ENCODE measurements around the gene TNFRSF6B. TPM values are rescaled to one million over a fixed set of nuclear protein-coding genes. Genes with fewer than 3 reads are reported as not detected.
A peak's percentile ranks its signal among the peaks of the same experiment; 100 is the strongest.

Gene TNFRSF6B
- total RNA-seq, 2 donors from 2014 or later = not detected

DNA sequence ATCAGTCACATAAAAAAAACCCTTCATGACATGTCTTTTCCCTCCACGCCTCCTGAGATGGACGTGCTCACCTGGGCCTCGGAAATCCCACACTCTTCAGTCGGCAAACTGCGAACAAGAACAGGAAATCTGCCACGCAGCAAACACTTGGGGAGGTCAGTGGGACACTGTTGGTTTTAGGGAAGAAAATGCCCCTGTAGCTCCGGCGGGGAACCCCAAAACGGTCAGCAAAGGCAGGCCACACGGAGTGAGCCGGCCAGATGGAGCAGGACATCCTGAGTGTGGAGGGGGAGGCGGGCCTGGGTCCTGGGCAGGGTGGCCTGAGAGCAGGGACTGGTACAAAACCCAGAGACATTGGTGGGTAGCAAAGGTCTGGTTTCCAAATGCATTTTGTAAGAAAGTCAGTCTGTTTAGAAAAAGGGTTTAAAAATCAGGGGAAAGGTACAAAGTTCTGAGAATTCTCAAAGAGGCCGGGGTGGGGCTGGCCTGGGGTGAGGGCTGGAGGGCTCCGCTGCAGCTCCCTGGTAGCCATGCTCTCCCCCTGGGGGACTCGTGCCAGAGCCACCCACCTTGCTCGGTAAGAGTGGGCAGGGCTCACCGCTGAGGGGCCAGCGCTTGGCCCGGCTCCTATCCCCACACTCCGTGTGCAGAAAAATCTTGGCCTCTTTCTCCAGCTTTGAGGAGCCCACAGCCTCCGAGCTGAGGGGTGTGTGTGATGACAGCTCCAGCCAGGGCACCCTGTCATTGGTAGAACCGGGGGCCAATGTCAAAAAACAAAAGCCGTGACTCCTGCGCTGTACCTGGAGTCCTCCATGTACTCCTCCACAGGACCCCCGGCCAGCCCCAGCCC, 48.3 kb downstream of the TNFRSF6B start:
- Mint-ChIP-seq H3K9me3 (no peaks in the 10 kb centered on the region), H3K4me3 (no peak overlapping the region)
- no peak for DNase-seq

DNA sequence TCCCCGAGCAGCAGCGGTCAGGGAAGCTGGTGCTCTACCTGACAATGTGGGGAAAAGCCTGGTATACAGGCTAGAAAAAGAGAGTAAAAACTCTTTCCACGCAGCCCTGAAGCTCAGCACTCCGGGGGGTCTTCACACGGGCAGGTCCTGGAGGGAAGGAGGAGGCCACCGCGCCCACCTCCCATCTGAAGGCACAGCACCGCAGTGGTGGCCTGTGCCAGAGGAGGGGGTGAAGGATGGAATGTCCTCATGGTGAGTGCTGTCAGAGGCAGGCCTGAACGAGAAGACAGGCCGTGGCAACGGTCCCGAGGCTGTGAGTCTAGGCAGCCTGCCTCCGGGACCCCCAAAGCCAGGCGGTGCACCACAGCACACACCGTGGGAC, 49.0 kb downstream of the TNFRSF6B start:
- Mint-ChIP-seq H3K4me3 (no peak overlapping the region), H3K4me1 (no peaks in the 10 kb centered on the region), H3K9me3 (no peaks in the 10 kb centered on the region), H3K36me3 (ENCODE audit: low read depth) (peaks cover 14% of the 10 kb centered on the region), H3K27ac (no peak overlapping the region), H3K27me3 (ENCODE audit: insufficient read depth) (no peaks in the 10 kb centered on the region)
- Histone ChIP-seq H3K27me3 (ENCODE audit: control insufficient read depth, insufficient read depth, low read length, poor library complexity, severe bottlenecking) (no peaks in the 10 kb centered on the region), H3K36me3 (ENCODE audit: control insufficient read depth, insufficient read depth, low read length) (peaks cover 29% of the 10 kb centered on the region), H3K4me3 (ENCODE audit: low read length) (no peak overlapping the region), H3K9ac (ENCODE audit: extremely low read depth, low read length, poor library complexity, severe bottlenecking) (no peak overlapping the region), H3K4me1 (ENCODE audit: control insufficient read depth, insufficient read depth, low read length) (peaks cover 8% of the 10 kb centered on the region), H3K9me3 (ENCODE audit: control insufficient read depth, low read length) (no peaks in the 10 kb centered on the region), H3K27ac (ENCODE audit: low read depth, low read length) (peak overlapping the region; percentile 41)
- DNase-seq = peak; percentile 49
- TF ChIP-seq, protein P1, sequence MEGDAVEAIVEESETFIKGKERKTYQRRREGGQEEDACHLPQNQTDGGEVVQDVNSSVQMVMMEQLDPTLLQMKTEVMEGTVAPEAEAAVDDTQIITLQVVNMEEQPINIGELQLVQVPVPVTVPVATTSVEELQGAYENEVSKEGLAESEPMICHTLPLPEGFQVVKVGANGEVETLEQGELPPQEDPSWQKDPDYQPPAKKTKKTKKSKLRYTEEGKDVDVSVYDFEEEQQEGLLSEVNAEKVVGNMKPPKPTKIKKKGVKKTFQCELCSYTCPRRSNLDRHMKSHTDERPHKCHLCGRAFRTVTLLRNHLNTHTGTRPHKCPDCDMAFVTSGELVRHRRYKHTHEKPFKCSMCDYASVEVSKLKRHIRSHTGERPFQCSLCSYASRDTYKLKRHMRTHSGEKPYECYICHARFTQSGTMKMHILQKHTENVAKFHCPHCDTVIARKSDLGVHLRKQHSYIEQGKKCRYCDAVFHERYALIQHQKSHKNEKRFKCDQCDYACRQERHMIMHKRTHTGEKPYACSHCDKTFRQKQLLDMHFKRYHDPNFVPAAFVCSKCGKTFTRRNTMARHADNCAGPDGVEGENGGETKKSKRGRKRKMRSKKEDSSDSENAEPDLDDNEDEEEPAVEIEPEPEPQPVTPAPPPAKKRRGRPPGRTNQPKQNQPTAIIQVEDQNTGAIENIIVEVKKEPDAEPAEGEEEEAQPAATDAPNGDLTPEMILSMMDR (conservative IDR thresholded peaks at IDR 0.05) = no peak
- 85 to 87% methylated on average over 9 to 15 of the region's 15 CpGs for WGBS, 2 experiments (ENCODE audit: insufficient coverage in 1 of 2, insufficient read length in 1 of 2)

More for the DNA sequence above, 48.3 kb downstream of the TNFRSF6B start:
- Histone ChIP-seq H3K9me3 (ENCODE audit: control insufficient read depth, low read length) (no peaks in the 10 kb centered on the region), H3K36me3 (ENCODE audit: control insufficient read depth, insufficient read depth, low read length) (peaks cover 29% of the 10 kb centered on the region), H3K27me3 (ENCODE audit: control insufficient read depth, insufficient read depth, low read length, poor library complexity, severe bottlenecking) (no peaks in the 10 kb centered on the region), H3K4me1 (ENCODE audit: control insufficient read depth, insufficient read depth, low read length) (peaks cover 8% of the 10 kb centered on the region), H3K9ac (ENCODE audit: extremely low read depth, low read length, poor library complexity, severe bottlenecking) (no peak overlapping the region), H3K4me3 (ENCODE audit: low read length) (no peak overlapping the region), H3K27ac (ENCODE audit: low read depth, low read length) (no peak overlapping the region)
- Mint-ChIP-seq H3K36me3 (ENCODE audit: low read depth) (peaks cover 14% of the 10 kb centered on the region), H3K27me3 (ENCODE audit: insufficient read depth) (no peaks in the 10 kb centered on the region), H3K27ac (no peak overlapping the region), H3K4me1 (no peaks in the 10 kb centered on the region)
- TF ChIP-seq, protein P1 (conservative IDR thresholded peaks at IDR 0.05) = no peak
- 92% methylated on average over 14 to 25 of the region's 25 CpGs for WGBS, 2 experiments (ENCODE audit: insufficient coverage in 1 of 2, insufficient read length in 1 of 2)

DNA sequence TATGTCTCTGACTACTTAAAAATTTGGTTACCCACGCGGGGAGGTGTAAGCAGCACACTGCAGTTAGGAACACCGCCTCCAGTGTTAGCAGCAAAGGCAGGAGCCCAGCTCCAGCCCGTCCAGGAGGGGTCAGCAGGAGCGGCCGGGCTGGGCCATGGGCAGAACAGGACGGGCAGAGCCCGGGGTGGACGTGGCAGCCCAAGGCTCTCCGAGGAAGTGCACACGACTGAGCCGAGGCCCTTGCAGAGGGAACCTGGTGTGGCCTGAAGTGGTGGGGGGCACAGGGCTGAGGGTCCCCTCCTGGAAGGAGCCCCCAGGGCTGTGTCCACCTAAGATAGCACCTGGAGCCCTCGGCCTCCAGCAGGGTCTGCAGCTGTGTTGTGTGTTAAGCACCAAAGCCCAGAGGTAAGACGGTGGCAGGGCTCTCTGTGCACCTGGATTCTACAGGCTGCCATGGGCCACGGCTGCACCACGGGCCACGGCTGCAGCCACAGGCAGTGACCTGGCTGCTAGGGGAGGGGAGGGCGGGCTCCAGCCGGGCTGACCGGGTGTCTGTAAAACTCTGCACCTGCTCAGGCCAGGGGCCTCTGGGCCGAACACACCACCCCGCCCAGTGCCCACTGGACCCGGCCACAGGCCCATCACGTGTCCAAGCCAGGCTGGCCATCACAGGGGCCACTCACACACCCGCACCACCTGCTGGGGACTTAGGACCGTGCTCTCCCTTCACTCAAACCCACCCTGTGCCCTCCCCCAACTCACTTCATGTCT, 49.7 kb downstream of the TNFRSF6B start:
- H3K27ac Mint-ChIP-seq = no peak overlapping the region
- TF ChIP-seq, protein P1 (conservative IDR thresholded peaks at IDR 0.05) = no peak
- no peaks in the 10 kb centered on the region for H3K27me3 Mint-ChIP-seq (ENCODE audit: insufficient read depth)
- peak; percentile 43 for DNase-seq
- no peak overlapping the region for H3K9ac ChIP-seq (ENCODE audit: extremely low read depth, low read length, poor library complexity, severe bottlenecking)
- H3K9me3 ChIP-seq (ENCODE audit: control insufficient read depth, low read length) = no peaks in the 10 kb centered on the region
- H3K36me3 ChIP-seq (ENCODE audit: control insufficient read depth, insufficient read depth, low read length) = peaks cover 29% of the 10 kb centered on the region
- no peak overlapping the region for H3K4me3 ChIP-seq (ENCODE audit: low read length)
- no peaks in the 10 kb centered on the region for H3K27me3 ChIP-seq (ENCODE audit: control insufficient read depth, insufficient read depth, low read length, poor library complexity, severe bottlenecking)
- peaks cover 14% of the 10 kb centered on the region for H3K36me3 Mint-ChIP-seq (ENCODE audit: low read depth)
- no peak overlapping the region for H3K4me3 Mint-ChIP-seq
- no peaks in the 10 kb centered on the region for H3K9me3 Mint-ChIP-seq
- peaks cover 7% of the 10 kb centered on the region for H3K4me1 ChIP-seq (ENCODE audit: control insufficient read depth, insufficient read depth, low read length)
- no peak overlapping the region for H3K27ac ChIP-seq (ENCODE audit: low read depth, low read length)
- H3K4me1 Mint-ChIP-seq = peaks cover 2% of the 10 kb centered on the region
- 95 to 96% methylated on average over 18 to 26 of the region's 26 CpGs for whole genome bisulfite sequencing, 2 experiments (ENCODE audit: insufficient coverage in 1 of 2, insufficient read length in 1 of 2)

Data from endodermal cell (in vitro differentiated cells).